C4-2B (cell line): ENCODE measurements around the gene SPDEF.

ENCODE experiments used
- CTCF ChIP-seq: fragments of 450-650 bp; conservative IDR thresholded peaks from 2 replicates; pipeline ENCODE4 v1.5.1; 2017; ENCODE audit warnings: mild to moderate bottlenecking
- ZFX ChIP-seq: fragments of 450-650 bp; IDR thresholded peaks from 2 replicates; pipeline ENCODE4 v1.6.1; 2017

GRCh38 chr6:34575326-34575725 is 19.2 kb upstream of the SPDEF start:
- TF ChIP-seq CTCF (no peak), ZFX (no peak)
